H1 (cell line): ENCODE data around the gene BPHL. TPM values are rescaled to one million over a fixed set of nuclear protein-coding genes. Genes with fewer than 3 reads are reported as not detected.

Experiments
- CTCF ChIA-PET: fragments of 300-600 bp; sonication (Branson Sonifier 250); formaldehyde crosslinking; loops from one replicate; lab custom pipeline; 2021; ENCODE audit not compliant: partially characterized antibody; lab: Charles Lee
- POLR2A ChIA-PET: fragments of 300-600 bp; sonication (Branson Sonifier 250); formaldehyde crosslinking; loops from one replicate; lab custom pipeline; 2021; ENCODE audit warnings: inconsistent platforms; ENCODE audit not compliant: partially characterized antibody; lab: Charles Lee
- DNase-seq, 2 experiments: peaks; one replicate each; pipeline versions ENCODE4 v3.0.0 to v3.0.0-alpha.2; 2010 to 2022; ENCODE audit warnings: low spot score in 2 of 2, low read depth in 1 of 2, mixed read lengths in 1 of 2
- FAIRE-seq: peaks from 2 replicates; lab custom pipeline; 2011; peaks lifted over from hg19 to GRCh38; lab: Jason Lieb, UNC
- H2AFZ ChIP-seq: 2 replicates; pipeline ENCODE4 v1.8.1; 2012; ENCODE audit warnings: low read length, inconsistent platforms
- H2AK5ac ChIP-seq: 2 replicates; pipeline ENCODE4 v1.6.1; 2013; ENCODE audit warnings: low read depth, low read length
- H2BK120ac ChIP-seq: replicated peaks from 2 replicates; pipeline ENCODE3; 2013; ENCODE audit warnings: low read depth, low read length, inconsistent platforms
- H2BK12ac ChIP-seq: 2 replicates; pipeline ENCODE4 v1.6.1; 2013; ENCODE audit warnings: low read depth, low read length
- H2BK15ac ChIP-seq: 2 replicates; pipeline ENCODE4 v1.6.1; 2013; ENCODE audit warnings: low read length
- H2BK20ac ChIP-seq: 2 replicates; pipeline ENCODE4 v1.6.1; 2013; ENCODE audit warnings: low read length
- H2BK5ac ChIP-seq: 2 replicates; pipeline ENCODE4 v1.6.1; 2013; ENCODE audit warnings: low read depth, low read length
- H3K14ac ChIP-seq: 2 replicates; pipeline ENCODE4 v1.6.1; 2013; ENCODE audit warnings: inconsistent platforms; ENCODE audit not compliant: insufficient read length
- H3K18ac ChIP-seq: 2 replicates; pipeline ENCODE4 v1.6.1; 2013; ENCODE audit warnings: low read length; ENCODE audit errors: extremely low read depth
- H3K23ac ChIP-seq: 2 replicates; pipeline ENCODE4 v1.6.1; 2013; ENCODE audit warnings: inconsistent platforms; ENCODE audit not compliant: insufficient read length
- H3K23me2 ChIP-seq: 2 replicates; pipeline ENCODE4 v1.6.1; 2013; ENCODE audit warnings: low read depth, low read length
- H3K27ac ChIP-seq: 2 replicates; pipeline ENCODE4 v1.6.1; 2011; ENCODE audit warnings: low read depth, low read length, inconsistent platforms
- H3K27me3 ChIP-seq, 4 experiments: replicated peaks in 1 of 4; 1 replicate in 1 of 4; 2 replicates in 3 of 4; pipeline versions ENCODE4 v1.6.1 to v1.8.1; 2011 to 2013; ENCODE audit warnings: low read length in 3 of 4, mild to moderate bottlenecking in 3 of 4, inconsistent platforms in 2 of 4, mixed read lengths in 2 of 4, moderate library complexity in 1 of 4; ENCODE audit not compliant: control insufficient read depth in 3 of 4, insufficient read depth in 3 of 4; ENCODE audit errors: extremely low read depth in 1 of 4
- H3K36me3 ChIP-seq, 4 experiments: 2 replicates each; pipeline versions ENCODE4 v1.6.1 to v1.8.1; 2011 to 2013; ENCODE audit warnings: mild to moderate bottlenecking in 4 of 4, low read length in 3 of 4, moderate library complexity in 2 of 4, control low read depth in 1 of 4, inconsistent platforms in 1 of 4; ENCODE audit not compliant: insufficient read depth in 4 of 4, control insufficient read depth in 2 of 4
- H3K4ac ChIP-seq: replicated peaks from 2 replicates; pipeline ENCODE3; 2013; ENCODE audit warnings: low read length, low read depth, mixed read lengths, inconsistent platforms; ENCODE audit not compliant: insufficient read length
- H3K4me1 ChIP-seq, 4 experiments: replicated peaks in 1 of 4; 1 replicate in 1 of 4; 2 replicates in 3 of 4; pipeline versions ENCODE4 v1.6.1 to v1.8.1; 2011 to 2013; ENCODE audit warnings: low read length in 3 of 4, inconsistent platforms in 2 of 4, mixed read lengths in 1 of 4; ENCODE audit not compliant: insufficient read depth in 4 of 4, control insufficient read depth in 3 of 4
- H3K4me2 ChIP-seq, 2 experiments: 2 replicates each; pipeline versions ENCODE4 v1.6.1 to v1.8.1; 2011 to 2013; ENCODE audit warnings: low read depth in 2 of 2, low read length in 2 of 2, control low read depth in 1 of 2, inconsistent platforms in 1 of 2, mild to moderate bottlenecking in 1 of 2; ENCODE audit not compliant: insufficient read depth in 1 of 2
- H3K4me3 ChIP-seq, 4 experiments: fragments of 200-600, 300-600 bp in 1 of 4; sonication (generic), shearing (Covaris generic), sonication (Bioruptor Twin) in 1 of 4; 2 replicates each; pipeline versions ENCODE4 v1.5.1 to v1.8.1; 2011 to 2016; ENCODE audit warnings: low read length in 4 of 4, low read depth in 3 of 4, control low read depth in 2 of 4, inconsistent platforms in 2 of 4, mild to moderate bottlenecking in 2 of 4, mixed read lengths in 1 of 4, moderate library complexity in 1 of 4; ENCODE audit not compliant: insufficient read depth in 2 of 4; ENCODE audit errors: extremely low read depth in 1 of 4
- H3K56ac ChIP-seq: replicated peaks from 2 replicates; pipeline ENCODE3; 2013; ENCODE audit warnings: low read depth, mild to moderate bottlenecking, mixed read lengths, low read length, inconsistent platforms; ENCODE audit not compliant: insufficient read length
- H3K79me1 ChIP-seq: 2 replicates; pipeline ENCODE4 v1.6.1; 2013; ENCODE audit warnings: low read depth, low read length, control low read depth
- H3K79me2 ChIP-seq, 2 experiments: 2 replicates each; pipeline versions ENCODE4 v1.6.1 to v1.8.1; 2012 to 2013; ENCODE audit warnings: low read length in 2 of 2, mild to moderate bottlenecking in 2 of 2, inconsistent platforms in 1 of 2; ENCODE audit not compliant: insufficient read depth in 2 of 2, control insufficient read depth in 1 of 2
- H3K9ac ChIP-seq, 4 experiments: replicated peaks in 1 of 4; 1 replicate in 1 of 4; 2 replicates in 3 of 4; pipeline versions ENCODE4 v1.6.1 to v1.8.1; 2011 to 2013; ENCODE audit warnings: low read depth in 3 of 4, low read length in 3 of 4, control low read depth in 2 of 4, mild to moderate bottlenecking in 2 of 4, moderate library complexity in 2 of 4, inconsistent platforms in 1 of 4; ENCODE audit errors: extremely low read depth in 1 of 4
- H3K9me3 ChIP-seq, 2 experiments: 2 replicates each; pipeline versions ENCODE4 v1.6.1 to v1.8.1; 2012 to 2013; ENCODE audit warnings: mild to moderate bottlenecking in 2 of 2, moderate library complexity in 2 of 2, control low read depth in 1 of 2, inconsistent platforms in 1 of 2, low read depth in 1 of 2, low read length in 1 of 2, mixed read lengths in 1 of 2; ENCODE audit not compliant: insufficient read depth in 2 of 2
- H4K20me1 ChIP-seq, 2 experiments: replicated peaks in 1 of 2; 2 replicates each; pipeline versions ENCODE3 to v1.8.1; 2011 to 2013; ENCODE audit warnings: inconsistent platforms in 2 of 2, low read length in 2 of 2, mild to moderate bottlenecking in 1 of 2; ENCODE audit not compliant: insufficient read depth in 2 of 2, control insufficient read depth in 1 of 2
- H4K5ac ChIP-seq: 2 replicates; pipeline ENCODE4 v1.6.1; 2013; ENCODE audit warnings: low read length, low read depth, mixed read lengths, inconsistent platforms; ENCODE audit not compliant: insufficient read length
- H4K8ac ChIP-seq: 2 replicates; pipeline ENCODE4 v1.8.0; 2013; ENCODE audit warnings: mild to moderate bottlenecking, moderate library complexity, low read length, inconsistent platforms; ENCODE audit not compliant: insufficient read depth; ENCODE audit errors: extremely low read depth
- H4K91ac ChIP-seq: replicated peaks from 2 replicates; pipeline ENCODE3; 2013; ENCODE audit warnings: low read length, mixed read lengths, inconsistent platforms; ENCODE audit not compliant: insufficient read length
- BACH1 ChIP-seq: IDR thresholded peaks from 2 replicates; pipeline ENCODE4 v1.6.1; 2012; ENCODE audit warnings: low read length, improper control_type of control experiment
- CREB1 ChIP-seq: IDR thresholded peaks from 2 replicates; pipeline ENCODE4 v1.6.1; 2012; ENCODE audit warnings: inconsistent platforms
- EZH2 ChIP-seq: fragments of 200-600 bp; sonication (generic); IDR thresholded peaks from 2 replicates; pipeline ENCODE4 v1.7.1; 2012; ENCODE audit warnings: low read depth, mild to moderate bottlenecking, moderate library complexity, low read length, inconsistent platforms; ENCODE audit not compliant: severe bottlenecking
- KDM1A ChIP-seq: fragments of 200-600, 300-600 bp; sonication (generic); IDR thresholded peaks from 2 replicates; pipeline ENCODE4 v1.7.1; 2016; ENCODE audit warnings: mild to moderate bottlenecking, low read length, borderline replicate concordance
- MAFK ChIP-seq: IDR thresholded peaks from 2 replicates; pipeline ENCODE4 v1.6.1; 2012; ENCODE audit warnings: low read depth, mild to moderate bottlenecking, improper control_type of control experiment, low read length
- NANOG ChIP-seq: IDR thresholded peaks from 2 replicates; pipeline ENCODE4 v1.6.1; 2011; ENCODE audit warnings: low read length, low read depth, mild to moderate bottlenecking, inconsistent platforms; ENCODE audit not compliant: insufficient read depth, poor library complexity, severe bottlenecking
- NRF1 ChIP-seq: IDR thresholded peaks from 2 replicates; pipeline ENCODE4 v1.6.1; 2011; ENCODE audit warnings: mild to moderate bottlenecking, low read depth, low read length, improper control_type of control experiment
- RNF2 ChIP-seq: fragments of 200-900, 300-1000 bp; sonication (generic); IDR thresholded peaks from 2 replicates; pipeline ENCODE4 v1.7.1; 2016; ENCODE audit warnings: borderline replicate concordance, low read depth, mild to moderate bottlenecking, antibody characterized with exemption, low read length; ENCODE audit not compliant: poor library complexity, severe bottlenecking; ENCODE audit errors: missing control alignments
- SAP30 ChIP-seq: fragments of 300-600 bp; sonication (generic); IDR thresholded peaks from 2 replicates; pipeline ENCODE4 v1.7.1; 2012; ENCODE audit warnings: low read length, moderate library complexity, mild to moderate bottlenecking, inconsistent platforms; ENCODE audit not compliant: insufficient read depth, insufficient replicate concordance
- SIN3A ChIP-seq, 2 experiments: IDR thresholded peaks in 1 of 2; conservative IDR thresholded peaks in 1 of 2; 2 replicates each; pipeline ENCODE4 v1.6.1; 2011 to 2012; ENCODE audit warnings: low read length in 2 of 2, improper control_type of control experiment in 1 of 2, low read depth in 1 of 2, mild to moderate bottlenecking in 1 of 2
- SRF ChIP-seq: IDR thresholded peaks from 2 replicates; pipeline ENCODE4 v1.6.1; 2011; ENCODE audit warnings: mild to moderate bottlenecking, low read depth, low read length, moderate library complexity
- TAF7 ChIP-seq: optimal IDR thresholded peaks from 2 replicates; pipeline ENCODE3; 2011; ENCODE audit warnings: low read depth, mild to moderate bottlenecking, inconsistent platforms, low read length, moderate library complexity, borderline replicate concordance
- WGBS, 2 experiments: shearing (Covaris generic) in 1 of 2; methylation state at CpG; one replicate each; pipeline versions ENCODE4 v1.1.6 to v1.1.7; 2013 to 2015; ENCODE audit warnings: low lambda C conversion rate in 2 of 2, mixed read lengths in 2 of 2, inconsistent platforms in 1 of 2, low coverage in 1 of 2, missing lambda C conversion rate in 1 of 2; ENCODE audit not compliant: insufficient replicate concordance in 2 of 2, insufficient coverage in 1 of 2, insufficient read length in 1 of 2; ENCODE audit errors: extremely low coverage in 1 of 2, missing lambda C conversion rate in 1 of 2; 5-methylcytosine and 5-hydroxymethylcytosine counted together
- polyA plus RNA-seq, 7 experiments: library from polyadenylated mRNA; depleted of rRNA in 3 of 7; stranded (reverse) in 5 of 7; unstranded in 2 of 7; fragments of >200 nt in 5 of 7; fragments of 200-250 nt in 2 of 7; gene quantifications; 1 replicate in 5 of 7; 2 replicates in 1 of 7; 4 replicates in 1 of 7; pipeline versions ENCODE4 v1.2.1 to v1.2.3, GENCODE V29; 2011 to 2013; ENCODE audit warnings: missing spikeins in 2 of 7, mixed read lengths in 2 of 7
- total RNA-seq: library from RNA; stranded (reverse); fragmentation: NEBNext Ultra II Directional; extraction: Animal tissue kit (Norgen Biotek cat#: 25700); gene quantifications from 2 replicates; pipeline ENCODE4 v1.2.1, GENCODE V29; 2021

The BPHL gene
- total and polyA plus RNA-seq, 2 of the 8 experiments (the other 6 are each of a cell fraction or from before 2014, with no cell fraction given) = 24.4 to 36.4 TPM

- no peak overlapping the region for H2BK15ac ChIP-seq
- no peak overlapping the region for H2BK120ac ChIP-seq
- no peaks in the 10 kb centered on the region for H3K9me3 ChIP-seq
- no peak overlapping the region for H2AFZ ChIP-seq
- H3K9ac ChIP-seq = no peak overlapping the region
- FAIRE-seq = no peak
- no peak overlapping the region for H3K27ac ChIP-seq
- no peak overlapping the region for H2BK20ac ChIP-seq
- peaks cover 0 to under 1% of the 10 kb centered on the region in 2 experiments; a peak in 1 of 4 replicates for H3K79me2 ChIP-seq
- H3K27me3 ChIP-seq = no peaks in the 10 kb centered on the region
- peak overlapping the region; percentile 42 to 83 (median 72); a peak in 6 of 8 replicates for H3K4me3 ChIP-seq
- H4K5ac ChIP-seq = no peak overlapping the region
- no peak overlapping the region for H3K56ac ChIP-seq
- H3K23me2 ChIP-seq = peaks cover 14% of the 10 kb centered on the region; the same call in 1 of the 2 replicates
- H3K14ac ChIP-seq = no peak overlapping the region
- H4K20me1 ChIP-seq = no peaks in the 10 kb centered on the region
- H3K79me1 ChIP-seq = no peaks in the 10 kb centered on the region
- H2BK5ac ChIP-seq = peak overlapping the region; percentile 84; the same call in 1 of the 2 replicates
- H4K8ac ChIP-seq = no peak overlapping the region
- no peak overlapping the region for H2AK5ac ChIP-seq
- no peaks in the 10 kb centered on the region for H3K36me3 ChIP-seq
- H3K23ac ChIP-seq = no peak overlapping the region
- no peak overlapping the region for H3K18ac ChIP-seq
- peaks cover 14 to 48% (median 37%) of the 10 kb centered on the region in 4 experiments for H3K4me1 ChIP-seq
- WGBS, 2 experiments = 40% methylated on average over 6 of the region's 7 CpGs; no CpG with 5 or more reads in 1 of the 2 experiments
- H2BK12ac ChIP-seq = no peak overlapping the region; the same call in 1 of the 2 replicates
- ChIA-PET CTCF (interaction anchor here (0.6 to 2.6 kb wide), 12 partner anchors 14 to 1637 kb away, joined by 3 to 17 read pairs (median 4); partner anchors contain the start of gene TUBB2B), POLR2A (interaction anchor here (0.6 to 6.8 kb wide), 20 partner anchors 11 to 1184 kb away, joined by 3 to 58 read pairs (median 4); partner anchors contain the start of gene TUBB2B)
- H3K4ac ChIP-seq = no peak overlapping the region
- peak overlapping the region; percentile 85 to 89 for H3K4me2 ChIP-seq
- no peak for DNase-seq
- H4K91ac ChIP-seq = no peak overlapping the region
- TF ChIP-seq NANOG (no peak), CREB1 (no peak), SIN3A (conservative IDR thresholded peaks at IDR 0.05 in 1 of 2, IDR thresholded peaks at IDR 0.05 in 1 of 2; ENCODE audit: low read depth in 1 of 2, low read length in 2 of 2) (no peak), NRF1 (no peak), KDM1A (peak; percentile 85), MAFK (peak; percentile 26; the same call in 1 of the 2 replicates), BACH1 (0 out of 2 replicates have a peak, but pooled peaks have one; percentile 24), RNF2 (no peak), SAP30 (no peak), TAF7 (no peak), EZH2 (no peak), SRF (no peak)
Observed at GRCh38 chr6:3162067-3162497, 43.6 kb downstream of the BPHL start.
